PC-3 (cell line): ENCODE data around the gene SVBP.

Experiments used
- EZH2phosphoT487 ChIP-seq: fragments of 300-600 bp; sonication (generic); IDR thresholded peaks from 2 replicates; pipeline ENCODE4 v1.6.1; 2018; ENCODE audit warnings: mild to moderate bottlenecking, antibody characterized with exemption, low read length, borderline replicate concordance
- TF ChIP-seq, protein P1 (sequence below): fragments of 300-600 bp; sonication (generic); conservative IDR thresholded peaks from 2 replicates; pipeline ENCODE4 v1.5.1; 2017; ENCODE audit warnings: antibody characterized with exemption, low read depth, mild to moderate bottlenecking, low read length

- TF ChIP-seq, protein P1, sequence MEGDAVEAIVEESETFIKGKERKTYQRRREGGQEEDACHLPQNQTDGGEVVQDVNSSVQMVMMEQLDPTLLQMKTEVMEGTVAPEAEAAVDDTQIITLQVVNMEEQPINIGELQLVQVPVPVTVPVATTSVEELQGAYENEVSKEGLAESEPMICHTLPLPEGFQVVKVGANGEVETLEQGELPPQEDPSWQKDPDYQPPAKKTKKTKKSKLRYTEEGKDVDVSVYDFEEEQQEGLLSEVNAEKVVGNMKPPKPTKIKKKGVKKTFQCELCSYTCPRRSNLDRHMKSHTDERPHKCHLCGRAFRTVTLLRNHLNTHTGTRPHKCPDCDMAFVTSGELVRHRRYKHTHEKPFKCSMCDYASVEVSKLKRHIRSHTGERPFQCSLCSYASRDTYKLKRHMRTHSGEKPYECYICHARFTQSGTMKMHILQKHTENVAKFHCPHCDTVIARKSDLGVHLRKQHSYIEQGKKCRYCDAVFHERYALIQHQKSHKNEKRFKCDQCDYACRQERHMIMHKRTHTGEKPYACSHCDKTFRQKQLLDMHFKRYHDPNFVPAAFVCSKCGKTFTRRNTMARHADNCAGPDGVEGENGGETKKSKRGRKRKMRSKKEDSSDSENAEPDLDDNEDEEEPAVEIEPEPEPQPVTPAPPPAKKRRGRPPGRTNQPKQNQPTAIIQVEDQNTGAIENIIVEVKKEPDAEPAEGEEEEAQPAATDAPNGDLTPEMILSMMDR: no peak
- TF ChIP-seq EZH2phosphoT487: no peak
Observed at GRCh38 chr1:42769811-42770210, 47.4 kb downstream of the SVBP start.
